Fibroblast of skin of right quadriceps (primary cell): ENCODE measurements around the gene PPIP5K2.
"Not testable (repeated sequence)": the region's sequence is repeated elsewhere in the genome, so short reads cannot be mapped to it uniquely, and the experiment has no call there.

Experiments
- DNase-seq: peaks from one replicate; pipeline ENCODE4 v3.0.0-alpha.2; 2013

PPIP5K2 gene

DNA sequence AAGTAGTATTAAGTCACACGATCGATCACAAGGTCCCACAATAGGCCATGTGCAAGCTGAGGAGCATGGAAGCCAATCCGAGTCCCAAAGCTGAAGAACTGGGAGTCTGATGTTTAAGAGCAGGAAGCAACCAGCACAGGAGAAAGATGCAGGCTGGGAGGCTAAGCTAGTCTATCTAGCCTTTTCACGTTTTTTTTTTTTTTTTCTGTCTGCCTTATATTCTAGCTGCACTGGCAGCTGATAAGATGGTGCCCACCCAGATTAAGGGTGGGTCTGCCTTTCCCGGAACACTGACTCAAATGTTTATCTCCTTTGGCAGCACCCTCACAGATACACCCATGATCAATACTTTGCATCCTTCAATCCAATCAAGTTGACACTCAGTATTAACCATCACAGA lies 6.5 kb downstream of the PPIP5K2 start:
- DNase-seq, result no peak

DNA sequence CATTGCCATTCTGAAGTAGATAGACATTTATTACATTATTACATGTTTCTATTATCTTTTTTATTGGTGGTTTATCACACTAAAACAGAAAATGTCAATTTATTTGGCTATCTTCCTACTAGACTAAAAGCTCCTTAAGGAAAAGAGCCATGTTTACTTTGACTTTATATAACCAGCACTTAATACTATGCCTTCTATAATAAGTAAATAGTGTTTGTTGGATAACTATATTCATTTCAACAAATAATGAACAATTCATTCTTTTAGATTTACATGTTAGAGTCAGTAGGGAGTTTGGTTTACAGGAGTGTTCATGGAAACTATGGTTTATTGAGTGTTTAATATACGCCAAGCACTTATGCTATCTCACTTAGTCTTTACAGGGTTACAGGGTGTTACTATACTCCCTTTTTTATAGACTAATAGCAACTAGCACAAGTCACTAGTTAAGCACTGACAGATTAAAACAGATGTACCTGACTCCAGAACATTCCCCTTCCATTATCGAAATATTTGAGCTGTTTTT lies 7.3 kb downstream of the PPIP5K2 start:
- DNase-seq, result no peak

DNA sequence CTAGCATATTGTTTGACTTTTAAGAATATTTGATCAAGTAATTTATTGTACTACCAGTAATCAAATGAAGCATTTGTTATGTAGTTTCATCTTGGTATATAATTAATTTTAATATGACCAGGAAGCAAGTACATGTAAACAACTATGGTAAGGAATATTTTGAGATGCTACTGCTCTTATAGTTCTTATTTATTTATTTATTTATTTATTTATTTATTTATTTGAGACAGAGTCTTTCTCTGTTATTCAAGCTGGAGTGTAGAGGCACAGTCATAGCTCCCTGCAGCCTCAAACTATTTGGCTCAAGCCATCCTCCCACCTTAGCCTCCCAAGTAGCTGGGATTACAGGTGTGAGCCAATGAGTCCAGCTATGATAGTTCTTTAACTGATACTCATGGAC lies 8.1 kb downstream of the PPIP5K2 start:
- no peak for DNase-seq

DNA sequence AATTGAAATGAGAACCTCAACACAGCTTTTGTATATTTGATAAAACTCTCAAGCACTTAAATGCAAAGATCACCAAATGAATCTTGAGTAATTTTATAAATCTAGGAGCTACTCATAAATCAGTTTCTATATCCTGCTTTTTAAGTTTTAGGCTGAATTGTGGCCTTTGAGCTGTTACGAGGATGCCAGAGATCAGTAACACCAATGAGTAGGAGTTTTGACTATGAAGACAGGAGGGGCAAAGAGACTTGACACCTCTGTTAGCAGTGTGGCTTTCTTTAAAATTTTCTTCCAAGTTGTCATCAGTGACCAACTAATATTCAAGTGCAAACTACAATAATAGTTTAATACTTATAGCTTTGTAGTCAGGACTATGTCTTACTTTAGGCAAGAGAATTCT lies 12.6 kb downstream of the PPIP5K2 start:
- no peak for DNase-seq

DNA sequence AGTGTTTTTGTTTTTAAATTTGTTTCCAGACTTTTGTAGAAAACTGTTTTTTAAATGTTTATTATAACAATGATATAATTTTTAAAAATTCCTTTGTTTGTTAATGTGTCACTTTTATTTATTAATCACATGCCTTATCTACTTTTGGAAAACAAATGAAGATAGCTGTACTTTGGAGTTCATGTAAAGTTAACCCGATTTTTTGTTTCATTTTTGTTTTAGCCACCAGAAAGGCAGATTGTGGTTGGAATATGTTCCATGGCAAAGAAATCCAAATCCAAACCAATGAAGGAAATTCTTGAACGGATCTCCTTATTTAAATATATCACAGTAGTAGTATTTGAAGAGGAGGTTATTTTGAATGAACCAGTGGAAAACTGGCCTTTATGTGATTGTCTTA lies 13.1 kb downstream of the PPIP5K2 start:
- DNase-seq, result no peak

DNA sequence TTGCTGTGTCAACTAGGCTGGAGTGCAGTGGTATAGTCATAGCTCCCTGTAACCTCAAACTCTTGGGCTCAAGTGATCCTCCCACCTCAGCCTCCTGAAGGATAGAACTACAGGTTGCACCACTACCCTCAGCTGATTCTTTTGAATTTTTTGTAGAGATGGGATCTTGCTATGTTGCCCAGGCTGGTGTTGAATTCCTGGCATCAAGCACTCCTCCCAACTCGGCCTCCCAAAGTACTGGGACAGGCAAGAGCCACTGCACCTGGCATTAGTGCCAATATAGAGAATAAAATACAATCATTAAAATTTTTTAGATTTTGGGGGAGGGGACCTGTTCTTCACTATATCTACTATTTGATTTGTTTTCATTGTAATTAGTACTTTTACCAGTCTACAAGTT lies 15.4 kb downstream of the PPIP5K2 start:
- no peak for DNase-seq

DNA sequence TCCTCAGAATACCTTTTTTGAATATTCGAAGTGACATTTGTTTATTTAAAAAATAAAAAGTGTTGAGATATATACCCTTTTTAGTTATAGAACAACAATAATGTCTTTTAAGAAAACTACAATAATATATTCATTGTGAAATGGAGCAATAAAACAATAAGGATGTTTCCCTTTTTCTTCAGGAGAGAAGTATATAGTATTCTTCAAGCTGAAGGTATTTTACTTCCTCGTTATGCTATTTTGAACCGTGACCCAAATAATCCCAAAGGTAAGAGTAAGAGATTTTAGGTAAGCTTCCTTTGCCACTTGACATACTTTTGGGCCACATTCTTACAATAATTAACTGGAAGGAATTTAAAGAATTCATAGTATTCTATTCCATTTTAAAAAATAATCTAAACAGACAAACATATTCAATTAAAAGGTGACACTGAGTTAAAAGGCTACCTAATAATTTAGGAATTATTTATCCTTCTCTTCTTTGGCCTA lies 18.1 kb downstream of the PPIP5K2 start:
- no peak for DNase-seq

DNA sequence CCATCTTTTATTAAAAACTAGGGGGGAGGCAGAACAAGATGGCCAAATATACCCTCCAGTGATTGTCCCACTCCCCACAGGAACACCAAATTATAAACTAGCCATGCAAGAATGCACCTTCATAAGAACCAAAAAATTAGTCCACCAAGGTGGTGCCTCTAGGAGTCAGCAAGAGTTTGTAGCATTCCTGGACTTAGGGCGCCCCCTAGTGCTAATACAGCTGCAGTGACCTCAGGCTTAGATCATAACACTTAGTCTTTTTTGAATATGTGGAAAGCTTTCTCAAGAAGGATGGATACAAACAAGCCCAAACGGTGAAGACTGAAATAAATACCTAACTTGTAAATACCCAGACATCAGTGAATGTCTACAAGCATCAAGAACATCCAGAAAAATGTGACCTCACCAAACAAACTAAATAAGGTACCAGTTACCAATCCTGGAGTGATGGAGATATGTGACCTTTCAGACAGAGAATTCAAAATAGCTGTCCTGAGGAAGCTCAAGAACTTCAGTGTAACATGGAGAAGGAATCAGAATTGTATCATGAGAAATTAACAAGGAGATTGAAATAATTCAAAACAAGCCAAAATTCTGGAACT lies 19.3 kb downstream of the PPIP5K2 start:
- DNase-seq, result peak; percentile 65

DNA sequence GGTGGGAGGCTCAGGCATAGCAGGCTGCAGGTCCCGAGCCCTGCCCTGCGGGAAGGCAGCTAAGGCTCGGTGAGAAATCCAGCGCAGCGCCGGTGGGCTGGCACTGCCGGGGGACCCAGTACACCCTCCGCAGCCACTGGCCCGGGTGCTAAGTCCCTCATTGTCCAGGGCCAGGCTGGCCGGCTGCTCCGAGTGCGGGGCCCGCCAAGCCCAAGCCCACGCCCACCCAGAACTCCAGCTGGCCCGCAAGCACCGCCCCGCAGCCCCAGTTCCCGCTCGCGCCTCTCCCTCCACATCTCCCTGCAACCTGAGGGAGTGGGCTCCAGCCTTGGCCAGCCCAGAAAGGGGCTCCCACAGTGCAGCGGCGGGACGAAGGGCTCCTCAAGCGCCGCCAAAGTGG lies 22.0 kb downstream of the PPIP5K2 start:
- not testable (repeated sequence) for DNase-seq

DNA sequence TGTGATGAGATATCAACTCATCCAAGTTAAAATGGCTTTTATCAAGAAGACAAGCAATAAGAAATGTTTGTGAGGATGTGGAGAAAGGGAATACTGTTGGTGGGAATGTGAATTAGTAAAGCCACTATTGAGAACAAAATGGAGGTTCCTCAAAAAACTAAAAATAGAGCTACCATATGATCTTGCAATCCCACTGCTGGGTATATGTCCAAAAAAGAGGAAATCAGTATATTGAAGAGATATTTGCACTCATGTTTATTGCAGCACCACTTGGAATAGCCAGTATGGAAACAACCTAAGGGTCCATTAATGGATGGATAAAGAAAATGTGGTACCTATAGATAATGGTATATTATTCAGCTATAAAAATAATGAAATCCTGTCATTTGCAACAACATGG lies 25.1 kb downstream of the PPIP5K2 start:
- DNase-seq, result no peak

DNA sequence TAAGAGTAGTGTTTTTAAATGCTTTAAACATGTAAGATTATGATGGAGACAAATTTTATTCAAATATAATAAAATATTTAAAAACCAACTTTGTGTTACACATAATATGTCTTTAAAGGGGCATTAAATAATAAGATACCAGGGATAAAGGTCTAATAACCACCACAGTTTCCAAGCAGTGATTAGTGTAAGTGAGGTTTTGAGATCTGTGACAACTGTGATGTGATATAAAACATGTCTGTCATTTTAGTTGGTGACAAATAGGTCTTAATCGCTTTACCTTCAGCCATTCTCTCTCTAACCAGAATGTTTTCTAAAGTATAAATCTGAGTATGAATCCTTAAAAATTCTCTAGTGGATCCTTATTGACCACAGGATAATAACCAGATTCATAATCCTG lies 28.1 kb downstream of the PPIP5K2 start:
- no peak for DNase-seq

DNA sequence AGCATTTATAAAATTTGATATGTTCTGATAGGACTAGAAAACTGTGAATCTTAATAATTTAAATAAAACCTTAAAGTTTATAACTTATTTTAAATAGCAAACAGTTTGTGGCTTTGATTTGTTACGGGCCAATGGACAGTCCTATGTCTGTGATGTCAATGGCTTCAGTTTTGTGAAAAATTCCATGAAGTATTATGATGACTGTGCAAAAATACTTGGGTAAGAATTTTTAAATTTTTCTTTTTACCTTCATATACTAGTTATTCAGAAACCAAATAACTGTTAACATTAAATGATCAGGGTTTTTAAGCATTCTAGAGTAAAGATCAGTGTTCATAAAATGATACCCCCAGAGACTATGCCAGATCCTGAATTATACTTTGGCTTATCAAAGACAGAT lies 31.1 kb downstream of the PPIP5K2 start:
- no peak for DNase-seq

DNA sequence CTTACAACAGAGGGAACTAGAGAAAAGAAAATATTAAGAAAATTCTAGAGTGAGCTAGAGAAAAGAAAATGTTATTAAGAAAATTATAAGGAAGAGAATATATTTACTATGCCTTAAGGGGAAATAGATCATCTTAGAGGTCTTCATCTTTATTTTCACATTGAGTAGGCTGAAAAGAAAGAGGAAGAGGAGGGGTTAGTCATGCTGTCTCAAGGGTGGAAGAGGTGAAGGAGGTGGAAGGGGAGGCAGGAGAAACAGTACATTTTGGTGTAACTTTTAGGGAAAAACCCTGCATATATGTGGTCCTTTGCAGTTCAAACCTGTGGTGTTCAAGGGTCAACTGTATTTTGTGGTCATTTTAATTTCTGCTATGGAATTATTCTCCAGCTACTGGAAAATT lies 46.6 kb downstream of the PPIP5K2 start:
- DNase-seq, result no peak

DNA sequence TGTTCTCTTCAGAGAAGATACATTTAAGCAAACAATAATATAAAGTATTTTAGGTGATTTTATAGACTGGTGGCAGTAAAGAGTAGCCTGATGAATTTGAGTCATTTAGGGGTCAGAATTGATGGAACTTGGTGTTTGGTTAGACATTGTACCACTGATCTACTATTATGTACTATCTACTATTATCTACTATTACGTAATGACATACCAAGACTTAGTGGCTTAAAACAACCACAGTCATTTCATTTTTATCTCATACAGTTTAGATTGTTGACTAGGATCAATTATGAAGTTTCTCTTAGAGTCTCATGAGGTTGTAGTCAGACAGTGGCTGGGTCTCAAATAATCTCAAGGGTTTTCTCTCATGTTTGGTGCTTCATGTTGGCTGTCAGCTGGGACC lies 54.0 kb downstream of the PPIP5K2 start:
- DNase-seq, result no peak

DNA sequence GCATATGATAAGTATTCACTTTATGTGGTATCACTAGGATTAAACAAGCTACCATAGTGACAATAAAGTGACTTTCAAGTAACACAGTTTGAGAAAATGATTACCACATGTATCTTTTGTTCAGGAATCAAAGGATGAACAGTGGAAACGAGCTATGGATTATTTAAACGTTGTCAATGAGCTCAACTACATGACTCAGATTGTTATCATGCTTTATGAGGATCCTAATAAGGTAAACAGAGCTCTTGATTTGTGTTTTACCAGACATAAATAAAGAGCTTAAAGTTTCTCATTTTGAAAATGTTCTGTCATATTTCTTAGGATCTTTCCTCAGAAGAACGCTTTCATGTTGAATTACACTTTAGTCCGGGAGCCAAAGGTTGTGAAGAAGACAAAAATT lies 57.4 kb downstream of the PPIP5K2 start:
- DNase-seq, result no peak

DNA sequence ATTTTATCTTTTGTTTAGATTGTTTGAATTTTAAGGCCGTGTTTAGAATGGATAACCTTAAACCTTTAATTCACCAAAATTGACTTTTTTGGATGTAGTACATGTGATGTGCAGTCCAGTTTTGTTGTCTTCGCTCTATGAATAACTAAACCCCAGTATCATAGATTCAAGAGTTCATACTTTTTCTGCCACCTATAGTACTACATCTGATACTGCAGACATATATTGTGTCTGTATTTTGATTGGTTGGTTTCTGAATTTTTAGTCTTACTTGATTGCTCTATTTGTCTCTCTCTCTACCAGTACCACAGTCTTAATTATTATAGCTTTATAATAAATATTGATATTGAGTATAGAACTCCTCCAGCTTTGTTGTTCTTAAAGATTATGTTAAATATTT lies 58.1 kb downstream of the PPIP5K2 start:
- DNase-seq, result no peak

DNA sequence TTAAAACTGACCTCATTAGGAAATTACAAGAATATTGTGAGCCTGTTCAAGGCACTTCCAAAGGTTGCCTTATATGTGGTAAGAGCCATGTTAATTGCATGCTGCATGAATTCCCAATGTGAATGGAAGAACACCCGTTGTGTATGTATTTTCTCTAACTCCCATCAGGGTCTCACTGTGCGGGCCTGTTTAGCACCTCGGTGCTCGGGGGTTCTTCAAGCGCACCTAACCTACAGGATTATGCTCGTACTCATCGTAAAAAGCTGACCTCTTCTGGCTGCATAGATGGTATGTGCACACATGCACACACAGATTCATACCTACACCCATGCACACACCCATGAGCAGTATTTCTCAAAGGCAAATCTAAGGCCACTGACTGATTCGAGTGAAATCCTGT lies 66.1 kb downstream of the PPIP5K2 start:
- no peak for DNase-seq

DNA sequence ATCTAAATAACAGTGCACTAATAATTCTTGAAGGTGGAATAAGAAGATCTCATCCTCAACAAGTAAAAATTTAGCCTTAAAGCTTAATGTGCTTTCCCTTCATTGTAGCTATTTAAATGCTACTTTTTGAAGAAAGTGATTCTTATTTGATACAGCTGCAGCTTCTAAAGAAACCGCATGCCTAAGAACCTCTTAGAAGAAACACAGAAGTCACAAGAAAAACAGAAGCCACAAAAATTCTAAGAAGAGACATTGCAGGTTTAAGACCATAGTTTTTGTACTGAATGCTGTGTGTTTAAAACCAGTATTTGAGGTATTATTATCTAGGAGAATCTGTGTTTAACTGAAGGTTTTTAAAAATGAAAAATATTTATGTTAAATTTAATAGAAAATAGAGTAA lies 68.3 kb downstream of the PPIP5K2 start:
- no peak for DNase-seq

DNA sequence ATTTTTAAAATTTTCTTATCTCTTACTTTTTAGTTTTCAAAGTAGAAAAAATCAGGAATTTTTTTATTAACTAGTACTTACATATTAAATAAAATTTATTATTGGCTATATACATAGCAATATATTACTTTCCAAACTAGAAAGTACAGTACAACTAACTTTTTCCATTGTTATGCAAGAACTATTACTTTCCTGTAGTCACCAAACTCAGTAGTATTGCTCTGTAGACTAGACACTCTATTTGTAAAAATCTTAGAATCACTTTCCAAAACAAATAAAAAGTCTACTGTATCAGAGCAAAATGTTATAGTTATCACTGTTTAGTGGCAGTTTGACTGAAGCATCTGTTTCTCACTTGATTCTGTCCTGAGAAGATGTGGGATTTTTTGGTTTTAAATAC lies 83.1 kb downstream of the PPIP5K2 start:
- DNase-seq, result no peak

DNA sequence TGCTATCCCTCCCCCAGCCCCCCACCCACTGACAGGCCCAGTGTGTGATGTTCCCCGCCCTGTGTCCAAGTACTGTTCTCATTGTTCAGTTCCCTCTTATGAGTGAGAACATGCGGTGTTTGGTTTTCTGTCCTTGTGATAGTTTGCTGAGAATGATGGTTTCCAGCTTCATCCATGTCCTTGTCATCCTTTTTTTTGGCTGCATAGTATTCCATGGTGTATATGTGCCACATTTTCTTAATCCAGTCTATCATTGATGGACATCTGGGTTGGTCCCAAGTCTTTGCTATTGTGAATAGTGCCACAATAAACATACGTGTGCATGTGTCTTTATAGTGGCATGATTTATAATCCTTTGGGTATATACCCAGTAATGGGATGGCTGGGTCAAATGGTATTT lies 84.9 kb downstream of the PPIP5K2 start:
- DNase-seq, result not testable (repeated sequence)

DNA sequence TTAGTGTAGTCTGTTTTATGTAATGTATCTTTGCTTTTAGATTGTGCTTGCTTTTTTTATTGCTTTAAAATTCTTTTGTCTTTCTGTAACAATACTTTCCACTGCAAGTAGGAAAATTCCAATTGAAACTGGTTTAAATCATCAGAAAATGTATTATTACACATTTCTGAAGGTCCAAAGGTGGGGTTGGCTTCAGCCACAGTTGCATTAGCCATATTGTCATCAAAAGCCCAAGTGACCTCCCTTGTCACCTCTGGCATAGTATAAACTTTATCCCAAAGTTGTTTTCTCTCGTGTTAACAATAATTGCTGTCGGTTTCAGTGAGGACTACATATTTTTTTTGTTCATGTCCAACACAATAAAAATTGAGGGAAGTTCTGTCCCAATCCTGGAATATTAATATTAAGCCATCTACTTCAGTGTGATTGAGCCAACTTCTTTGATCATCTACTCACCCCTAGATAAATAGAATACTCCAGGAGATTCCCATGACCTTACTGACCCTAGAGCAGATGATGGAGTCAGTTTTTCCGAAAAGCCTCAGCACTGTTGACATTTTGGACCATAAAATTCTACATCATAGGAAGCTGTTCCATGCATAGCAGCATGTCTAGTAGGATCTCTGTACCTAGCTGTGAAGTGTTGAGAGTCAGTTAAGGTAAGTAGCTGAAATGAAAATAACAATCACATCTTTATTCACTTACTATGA lies 86.0 kb downstream of the PPIP5K2 start:
- DNase-seq, result no peak

DNA sequence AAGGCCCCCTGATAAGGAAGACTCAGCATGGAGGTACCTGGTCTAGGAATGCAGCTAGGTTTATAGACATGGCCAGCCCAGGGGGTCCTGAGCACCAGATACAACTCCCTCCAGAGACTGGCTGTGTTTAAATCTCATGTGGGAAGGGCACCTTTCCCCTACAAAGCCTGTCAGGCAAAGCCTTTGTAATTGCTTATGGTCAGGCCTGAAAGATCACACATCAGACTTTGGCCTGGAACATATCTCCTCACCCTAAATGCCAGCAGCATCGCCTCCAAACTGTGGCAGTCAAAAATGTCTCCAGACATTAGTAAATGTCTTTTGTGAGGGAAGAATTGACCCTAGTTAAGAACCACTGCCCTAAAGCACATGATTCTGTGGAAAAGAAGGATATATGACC lies 86.9 kb downstream of the PPIP5K2 start:
- no peak for DNase-seq

DNA sequence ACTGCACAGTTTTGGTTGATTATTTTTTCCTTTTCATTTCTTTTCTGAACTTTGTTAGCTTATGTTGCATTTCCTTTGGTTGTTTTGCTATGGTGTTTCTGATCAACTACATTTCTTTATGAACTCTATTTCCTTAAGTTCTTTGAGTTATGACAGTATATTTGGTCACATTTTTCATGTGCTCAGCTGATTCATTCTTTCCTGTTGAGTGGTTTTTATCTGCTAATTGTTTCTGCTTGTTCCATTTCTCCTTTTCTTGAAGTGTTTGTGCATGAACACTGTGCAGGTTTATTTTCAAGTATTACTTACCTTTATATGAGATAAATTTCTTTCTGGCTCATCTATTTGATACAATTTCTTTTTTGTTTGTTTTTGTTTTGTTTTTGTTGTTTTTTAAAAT lies 87.6 kb downstream of the PPIP5K2 start:
- DNase-seq, result no peak

DNA sequence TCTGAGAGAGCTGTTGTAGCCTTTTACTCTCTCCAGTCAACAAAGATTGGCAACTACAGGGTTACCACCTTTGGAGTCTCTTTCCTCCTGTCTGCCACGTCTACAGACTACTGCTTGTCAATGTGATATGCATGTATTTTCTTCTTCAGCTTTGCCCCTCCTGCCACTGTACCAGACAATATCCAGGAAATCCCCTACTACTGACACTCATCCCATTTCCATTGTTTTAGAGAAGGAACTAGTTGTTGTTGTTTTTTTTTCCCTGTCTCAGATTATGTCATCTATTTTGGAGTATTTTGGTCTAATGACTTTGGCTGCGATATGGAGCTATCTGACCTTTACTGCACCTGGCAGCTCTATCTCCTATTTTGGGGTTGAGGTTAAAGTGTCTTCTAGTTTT lies 88.4 kb downstream of the PPIP5K2 start:
- no peak for DNase-seq

DNA sequence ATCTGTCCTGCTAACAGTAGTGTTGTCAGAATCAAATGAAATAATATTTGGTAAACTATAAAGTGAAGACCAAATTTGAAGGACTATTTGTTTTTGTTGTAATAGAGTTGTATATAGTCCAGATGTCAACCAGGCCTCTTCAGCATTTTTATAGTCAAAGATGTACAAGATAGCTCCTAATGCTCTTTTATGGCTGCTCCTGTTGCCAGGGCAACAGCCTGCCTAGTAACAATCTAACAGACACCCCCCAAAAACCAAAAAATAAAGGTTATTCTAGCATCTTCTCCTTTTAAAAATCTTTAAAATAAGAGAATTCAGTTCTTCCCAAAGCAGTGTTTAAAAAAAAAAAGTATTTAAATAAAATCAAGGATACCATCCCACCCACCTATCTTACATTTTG lies 89.0 kb downstream of the PPIP5K2 start:
- DNase-seq, result no peak
